ENCODE data around the gene TTC21A. TPM values are rescaled to one million over a fixed set of nuclear protein-coding genes. Genes with fewer than 3 reads are reported as not detected.

The TTC21A gene
- polyA plus RNA-seq: 0.31 and 3.2 TPM in 2 replicates

GRCh38 chr3:39107388-39108199 lies at the start of gene TTC21A, which contains the start of gene GORASP1:
TSS of gene TTC21A (plus strand) at chr3:39107680. CDS start at chr3:39107838, 158 bp downstream.
TSS of gene GORASP1 (minus strand) at chr3:39107627. CDS start at chr3:39107541, 86 bp downstream.

Other genes with a start within 250 kb of the TTC21A start
- gene SCN11A, start 55.7 kb upstream of the TTC21A start, polyA plus RNA-seq: 0.66 and 0.69 TPM in 2 replicates
- gene WDR48, start 55.7 kb upstream of the TTC21A start, polyA plus RNA-seq: 26.3 and 96.4 TPM in 2 replicates
- 19.8 and 20.4 TPM in 2 replicates for gene GORASP1, start 53 bp upstream of the TTC21A start, polyA plus RNA-seq
- gene CSRNP1, start 45.9 kb downstream of the TTC21A start, polyA plus RNA-seq: 0.31 and 0.82 TPM in 2 replicates
- not detected in 2 replicates for gene XIRP1, start 84.9 kb downstream of the TTC21A start, polyA plus RNA-seq
- gene CX3CR1, start 172.4 kb downstream of the TTC21A start, polyA plus RNA-seq: 0.43 TPM in 1 of 2 replicates, not detected in the other
- gene CCR8, start 222.0 kb downstream of the TTC21A start, polyA plus RNA-seq: not detected in 2 replicates